HG02571 (cell line): ENCODE results near the gene GPR32.
"Not testable (repeated sequence)": the region's sequence is repeated elsewhere in the genome, so short reads cannot be mapped to it uniquely, and the experiment has no call there.

Experiments used
- ATAC-seq: cut with Tn5 transposase; IDR thresholded peaks from one replicate; pipeline ENCODE4 v1.9.1; 2021; ENCODE audit warnings: mild to moderate bottlenecking, moderate library complexity; ENCODE audit not compliant: unreplicated experiment

Gene GPR32

DNA sequence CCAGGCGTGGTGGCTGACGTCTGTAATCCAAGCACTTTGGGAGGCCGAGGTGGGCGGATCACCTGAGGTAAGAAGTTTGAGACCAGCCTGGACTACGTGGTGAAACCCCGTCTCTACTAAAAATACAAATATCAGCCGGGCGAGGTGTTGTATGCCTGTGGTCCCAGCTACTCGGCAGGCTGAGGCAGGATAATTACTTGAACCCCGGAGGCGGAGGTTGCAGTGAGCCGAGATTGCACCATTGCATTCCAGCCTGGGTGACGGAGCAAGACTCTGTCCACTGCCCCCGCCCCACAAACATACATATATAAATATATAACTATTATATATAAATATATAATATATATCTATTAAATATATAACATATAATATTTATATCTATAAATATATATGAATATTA is 23.1 kb upstream of the GPR32 start:
- not testable (repeated sequence) for ATAC-seq

DNA sequence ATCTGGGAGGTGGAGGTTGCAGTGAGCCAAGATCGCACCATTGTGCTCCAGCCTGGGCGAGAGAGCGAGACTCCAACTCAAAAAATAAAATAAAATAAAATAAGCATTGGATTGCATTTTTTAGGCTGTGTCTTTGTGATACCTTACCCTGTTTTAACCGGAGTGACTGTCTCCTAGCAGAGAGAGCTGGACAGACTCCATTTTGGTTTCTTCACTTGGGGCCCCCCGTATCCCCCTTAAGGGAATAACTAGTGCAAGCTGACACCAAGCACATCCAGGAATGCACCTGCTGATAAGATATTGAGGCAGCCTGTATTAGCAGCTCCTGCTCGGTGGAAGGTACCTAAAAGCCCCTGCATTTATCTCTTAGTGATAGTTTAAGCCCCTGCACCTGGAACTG is 20.8 kb upstream of the GPR32 start:
- ATAC-seq, result no peak

DNA sequence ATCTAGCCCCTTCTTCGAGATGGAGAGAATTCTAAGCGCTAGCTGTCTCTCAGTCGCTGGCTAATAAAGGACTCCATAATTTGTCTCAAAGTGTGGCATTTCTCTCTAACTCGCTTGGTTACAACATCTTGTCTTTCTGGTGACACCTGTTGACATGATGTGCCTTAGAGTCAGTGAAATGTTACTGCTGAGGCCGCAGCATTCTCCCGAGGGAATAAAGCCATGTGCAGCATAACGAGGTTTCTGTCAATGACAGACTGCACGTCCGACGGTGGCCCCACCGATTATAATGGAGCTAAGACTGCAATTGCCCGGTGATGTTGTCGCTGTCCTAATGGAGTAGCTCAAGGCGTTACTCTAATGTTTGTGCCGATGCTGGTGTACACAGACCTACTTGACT is 20.3 kb upstream of the GPR32 start:
- no peak for ATAC-seq

DNA sequence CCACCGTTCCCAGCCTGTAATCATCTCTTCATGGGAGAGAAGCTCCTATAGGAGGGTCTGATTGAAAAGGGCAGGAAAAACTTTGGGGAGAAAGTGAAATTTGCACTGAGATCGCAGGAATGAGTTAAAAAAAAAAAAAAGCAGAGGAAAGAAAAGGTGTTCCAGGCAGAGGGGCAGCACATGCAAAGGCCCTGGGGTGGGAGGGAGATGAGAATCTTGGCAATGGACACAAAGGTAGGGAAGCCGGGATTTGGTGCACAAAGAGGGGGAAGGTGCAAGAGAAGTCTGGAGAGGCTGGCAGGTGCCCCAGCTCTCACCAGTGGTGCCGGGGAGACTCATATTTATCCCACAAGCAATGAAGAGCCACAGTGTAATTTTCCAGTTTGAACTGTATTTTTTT is 16.4 kb upstream of the GPR32 start:
- ATAC-seq, result no peak

DNA sequence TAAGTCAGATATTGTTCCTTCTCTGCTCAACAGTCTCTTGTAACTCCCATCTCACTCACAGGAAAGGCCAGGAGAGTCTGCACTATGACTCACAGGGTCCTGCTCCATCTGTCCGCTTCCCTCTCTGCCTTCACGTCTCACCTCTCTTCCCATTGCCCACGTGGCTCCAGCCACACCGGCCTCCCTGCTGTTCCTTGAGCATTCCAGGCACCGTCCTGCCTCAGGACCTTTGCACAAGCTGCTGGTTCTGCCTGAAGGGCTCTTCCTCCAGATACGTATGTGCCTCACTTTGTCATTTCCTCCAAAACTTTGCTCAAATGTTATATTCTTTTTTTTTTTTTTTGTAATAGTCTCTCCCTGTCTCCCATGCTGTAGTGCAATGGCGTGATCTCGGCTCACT is 14.0 kb upstream of the GPR32 start:
- ATAC-seq, result not testable (repeated sequence)

DNA sequence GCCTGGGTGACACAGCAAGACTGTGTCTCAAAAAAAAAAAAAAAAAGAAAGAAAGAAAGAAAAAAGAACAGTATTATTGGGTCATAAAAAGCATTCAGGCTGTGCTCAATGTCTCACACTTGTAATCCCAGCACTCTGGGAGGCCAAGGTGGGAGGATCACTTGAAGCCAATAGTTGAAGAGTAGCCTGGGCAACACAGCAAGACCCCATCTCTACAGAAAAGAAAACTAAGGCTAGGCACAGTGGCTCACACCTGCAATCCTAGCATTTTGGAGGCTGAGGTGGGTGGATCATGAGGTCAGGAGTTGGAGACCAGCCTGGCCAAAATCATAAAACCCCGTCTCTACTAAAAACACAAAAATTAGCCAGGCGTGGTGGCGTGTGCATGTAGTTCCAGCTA is 12.6 kb upstream of the GPR32 start:
- not testable (repeated sequence) for ATAC-seq

DNA sequence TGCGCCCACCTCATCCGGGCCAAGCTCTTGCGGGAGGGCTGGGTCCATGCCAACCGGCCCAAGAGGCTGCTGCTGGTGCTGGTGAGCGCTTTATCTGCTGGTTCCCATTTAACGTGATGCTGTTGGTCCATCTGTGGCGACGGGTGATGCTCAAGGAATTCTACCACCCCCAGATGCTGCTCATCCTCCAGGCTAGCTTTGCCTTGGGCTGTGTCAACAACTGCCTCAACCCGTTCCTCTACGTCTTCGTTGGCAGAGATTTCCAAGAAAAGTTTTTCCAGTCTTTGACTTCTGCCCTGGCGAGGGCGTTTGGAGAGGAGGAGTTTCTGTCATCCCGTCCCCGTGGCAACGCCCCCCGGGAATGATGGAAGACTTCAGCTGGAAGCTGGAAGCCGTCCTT is 11.2 kb upstream of the GPR32 start:
- ATAC-seq, result not testable (repeated sequence)

DNA sequence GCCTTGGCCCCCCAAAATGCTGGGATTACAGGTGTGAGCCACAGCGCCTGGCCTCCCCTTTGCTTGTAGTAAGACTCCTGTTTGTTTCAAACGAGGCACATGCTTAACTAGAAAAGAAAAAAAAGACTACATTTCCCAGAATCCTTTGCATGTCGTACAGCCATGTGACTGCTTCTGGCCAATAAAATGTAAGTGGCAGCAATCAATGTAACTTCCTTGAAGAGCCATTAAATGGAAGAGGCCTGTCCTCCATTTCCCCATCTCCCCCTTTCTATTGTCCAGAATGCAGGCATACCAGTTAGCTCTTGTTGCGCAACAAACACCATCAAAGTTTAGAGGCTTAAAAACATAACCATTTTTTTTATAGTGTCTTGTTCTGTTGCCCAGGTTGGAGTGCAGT is 10.4 kb upstream of the GPR32 start:
- ATAC-seq, result no peak

DNA sequence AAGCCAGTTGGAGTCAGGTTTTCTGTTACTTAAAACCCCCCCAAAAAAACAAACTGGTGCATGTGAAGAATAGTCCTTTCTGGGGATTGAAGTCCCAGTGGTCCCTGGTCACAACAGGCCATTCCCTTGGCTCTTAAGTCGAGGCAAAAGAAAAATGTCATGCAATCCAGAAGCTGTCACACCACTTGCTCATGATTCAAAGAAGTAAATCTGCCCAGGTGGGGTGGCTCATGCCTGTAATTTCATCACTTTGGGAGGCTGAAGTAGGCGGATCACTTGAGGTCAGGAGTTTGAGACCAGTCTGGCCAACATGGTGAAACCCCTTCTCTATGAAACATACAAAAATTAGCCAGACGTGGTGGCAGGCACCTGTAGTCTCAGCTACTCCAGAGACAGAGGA is 8.8 kb upstream of the GPR32 start:
- ATAC-seq, result not testable (repeated sequence)

DNA sequence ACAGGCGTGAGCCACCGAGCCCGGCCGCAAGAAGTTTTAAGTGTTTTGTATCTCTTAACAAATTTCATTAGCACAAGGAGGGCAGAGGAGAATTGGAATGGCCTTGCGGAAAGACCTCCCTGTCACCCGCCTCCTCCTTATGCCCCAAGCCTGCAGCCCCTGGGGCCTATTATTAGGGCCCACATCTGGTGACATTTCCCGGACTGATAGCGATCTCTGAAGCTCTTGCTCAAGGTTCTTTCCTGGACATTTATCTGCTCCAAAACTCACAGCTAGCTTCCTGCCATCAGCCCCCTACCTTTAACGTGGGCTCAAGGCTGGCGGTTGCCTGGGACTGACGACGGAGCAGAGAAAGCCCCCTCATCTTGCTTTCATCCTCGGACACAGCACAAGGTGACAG is 6.7 kb upstream of the GPR32 start:
- not testable (repeated sequence) for ATAC-seq

DNA sequence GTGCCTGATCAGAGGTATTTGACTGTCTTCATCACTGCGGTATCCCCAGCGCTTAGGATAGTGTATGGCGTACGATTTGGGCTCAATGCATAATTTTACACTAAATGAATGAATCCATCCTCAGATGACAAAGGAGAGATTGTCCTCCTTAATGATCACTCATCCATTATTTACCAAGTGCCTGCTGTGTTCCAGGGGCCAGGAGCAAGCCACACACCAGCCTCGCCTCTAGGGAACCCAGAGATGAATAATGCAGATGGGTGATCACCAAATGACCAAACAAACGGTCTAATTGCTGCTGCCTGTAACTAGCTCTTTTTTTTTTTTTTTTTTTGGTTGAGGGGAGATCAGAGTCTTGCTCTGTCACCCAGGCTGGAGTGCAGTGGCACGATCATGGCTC is 5.9 kb upstream of the GPR32 start:
- no peak for ATAC-seq

DNA sequence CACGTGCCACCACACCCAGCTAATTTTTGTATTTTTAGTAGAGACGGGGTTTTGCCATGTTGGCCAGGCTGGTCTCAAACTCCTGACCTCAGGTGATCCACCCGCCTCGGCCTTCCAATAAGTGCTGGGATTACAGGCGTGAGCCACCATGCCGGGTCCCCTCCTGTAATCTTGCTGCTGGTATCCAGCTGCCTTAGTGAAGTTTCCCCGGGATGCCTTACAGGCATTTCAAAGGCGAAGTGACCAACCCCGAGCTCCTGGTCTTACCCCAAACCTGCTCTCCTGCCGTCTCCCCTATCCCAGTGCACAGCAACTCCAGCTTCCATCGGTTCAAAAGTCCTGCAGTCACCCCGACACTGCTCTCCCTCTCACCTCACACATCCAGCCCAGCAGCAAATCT is 3.5 kb upstream of the GPR32 start:
- not testable (repeated sequence) for ATAC-seq

DNA sequence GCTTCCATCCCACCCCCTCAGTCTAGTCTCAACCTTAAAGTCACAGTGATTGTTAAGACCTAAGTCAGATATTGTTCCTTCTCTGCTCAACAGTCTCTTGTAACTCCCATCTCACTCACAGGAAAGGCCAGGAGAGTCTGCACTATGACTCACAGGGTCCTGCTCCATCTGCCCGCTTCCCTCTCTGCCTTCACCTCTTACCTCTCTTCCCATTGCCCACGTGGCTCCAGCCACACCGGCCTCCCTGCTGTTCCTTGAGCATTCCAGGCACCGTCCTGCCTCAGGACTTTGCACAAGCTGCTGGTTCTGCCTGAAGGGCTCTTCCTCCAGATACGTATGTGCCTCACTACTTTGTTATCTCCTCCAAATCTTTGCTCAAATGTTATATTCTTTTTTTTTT is 3.0 kb upstream of the GPR32 start:
- ATAC-seq, result not testable (repeated sequence)

DNA sequence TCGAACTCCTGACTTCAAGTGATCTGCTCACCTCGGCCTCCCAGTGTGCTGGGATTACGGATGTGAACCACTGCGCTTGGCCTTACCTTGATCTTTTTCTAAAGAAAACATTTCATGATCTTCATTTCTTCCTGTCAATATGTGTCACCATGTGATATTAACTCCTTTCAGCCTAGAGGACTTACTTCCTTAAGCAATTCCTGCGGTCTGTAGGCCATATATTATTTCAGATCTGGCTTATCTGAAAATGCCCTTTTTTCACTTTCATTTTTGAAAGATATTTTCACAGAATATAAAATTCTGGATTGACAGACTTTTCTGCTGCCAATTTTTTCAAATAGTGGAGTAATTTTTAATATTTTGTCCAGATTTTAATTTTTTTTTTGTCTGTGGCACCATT is 2.0 kb upstream of the GPR32 start:
- ATAC-seq, result no peak

DNA sequence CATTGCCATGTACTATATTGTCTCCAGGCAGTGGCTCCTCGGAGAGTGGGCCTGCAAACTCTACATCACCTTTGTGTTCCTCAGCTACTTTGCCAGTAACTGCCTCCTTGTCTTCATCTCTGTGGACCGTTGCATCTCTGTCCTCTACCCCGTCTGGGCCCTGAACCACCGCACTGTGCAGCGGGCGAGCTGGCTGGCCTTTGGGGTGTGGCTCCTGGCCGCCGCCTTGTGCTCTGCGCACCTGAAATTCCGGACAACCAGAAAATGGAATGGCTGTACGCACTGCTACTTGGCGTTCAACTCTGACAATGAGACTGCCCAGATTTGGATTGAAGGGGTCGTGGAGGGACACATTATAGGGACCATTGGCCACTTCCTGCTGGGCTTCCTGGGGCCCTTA is 624 bp downstream of the GPR32 start:
- no peak for ATAC-seq

DNA sequence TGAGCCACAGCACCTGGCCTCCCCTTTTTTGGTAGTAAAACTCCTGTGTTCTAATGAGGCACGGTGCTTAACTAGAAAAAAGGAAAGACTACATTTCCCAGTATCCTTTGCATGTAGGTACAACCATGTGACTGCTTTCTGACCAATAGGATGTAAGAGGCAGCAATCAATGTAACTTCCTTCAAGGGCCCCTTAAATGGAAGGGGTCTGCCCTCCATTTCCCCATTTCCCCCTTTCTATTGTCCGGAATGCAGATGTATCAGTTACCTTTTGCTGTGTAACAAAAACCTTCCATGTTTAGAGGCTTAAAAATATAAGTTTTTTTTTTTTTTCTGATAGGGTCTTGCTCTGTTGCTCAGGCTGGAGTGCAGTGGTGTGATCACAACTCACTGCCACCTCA is 2.2 kb downstream of the GPR32 start:
- ATAC-seq, result no peak

DNA sequence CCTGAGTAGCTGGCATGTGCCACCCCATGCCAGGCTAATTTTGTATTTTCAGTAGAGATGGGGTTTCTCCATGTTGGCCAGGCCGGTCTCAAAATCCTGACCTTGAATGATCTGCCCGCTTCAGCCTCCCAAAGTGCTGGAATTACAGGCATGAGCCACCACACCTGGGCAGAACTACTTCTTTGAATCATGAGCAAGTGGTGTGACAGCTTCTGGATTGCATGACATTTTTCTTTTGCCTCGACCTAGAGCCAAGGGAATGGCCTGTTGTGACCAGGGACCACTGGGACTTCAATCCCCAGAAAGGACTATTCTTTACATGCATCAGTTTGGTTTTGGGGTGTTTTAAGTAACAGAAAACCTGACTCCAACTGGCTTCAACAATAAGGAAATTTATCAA is 2.6 kb downstream of the GPR32 start:
- ATAC-seq, result not testable (repeated sequence)

DNA sequence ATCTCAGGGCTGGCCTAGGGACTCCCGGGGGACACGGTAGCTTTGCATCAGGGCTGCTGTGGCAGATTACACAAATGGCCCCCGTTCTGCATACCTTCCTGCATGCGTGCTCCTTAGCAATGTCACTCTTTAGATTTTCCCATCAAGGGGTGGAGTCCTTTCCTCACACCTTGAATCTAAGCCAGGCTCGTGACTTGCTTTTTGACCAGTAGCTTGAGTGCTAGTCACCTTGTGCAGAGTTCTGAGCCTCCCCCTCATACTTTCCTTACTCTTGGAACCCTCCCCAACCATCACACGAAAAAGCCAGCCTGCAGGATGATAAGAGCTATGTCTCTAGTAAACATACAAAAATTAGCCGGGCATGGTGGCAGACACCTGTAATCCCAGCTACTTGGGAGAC is 3.2 kb downstream of the GPR32 start:
- not testable (repeated sequence) for ATAC-seq

DNA sequence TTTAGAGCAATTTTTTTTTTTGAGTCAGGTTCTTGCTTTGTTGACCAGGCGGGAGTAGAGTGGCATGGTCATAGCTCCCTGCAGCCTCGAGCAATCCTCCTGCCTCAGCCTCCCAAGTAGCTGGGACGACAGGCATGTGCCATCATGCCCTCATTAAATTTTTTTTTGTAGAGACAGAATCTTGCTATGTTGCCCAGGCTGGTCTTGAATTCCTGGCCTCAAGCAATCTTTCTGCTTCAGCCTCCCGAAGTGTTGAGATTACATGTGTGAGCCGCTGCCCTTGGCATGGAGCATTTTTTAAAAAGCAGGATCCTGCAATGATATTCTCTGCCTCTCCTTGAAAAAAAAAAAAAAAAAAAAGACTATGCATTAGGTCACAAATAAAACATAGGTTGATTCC is 5.9 kb downstream of the GPR32 start:
- ATAC-seq, result no peak

DNA sequence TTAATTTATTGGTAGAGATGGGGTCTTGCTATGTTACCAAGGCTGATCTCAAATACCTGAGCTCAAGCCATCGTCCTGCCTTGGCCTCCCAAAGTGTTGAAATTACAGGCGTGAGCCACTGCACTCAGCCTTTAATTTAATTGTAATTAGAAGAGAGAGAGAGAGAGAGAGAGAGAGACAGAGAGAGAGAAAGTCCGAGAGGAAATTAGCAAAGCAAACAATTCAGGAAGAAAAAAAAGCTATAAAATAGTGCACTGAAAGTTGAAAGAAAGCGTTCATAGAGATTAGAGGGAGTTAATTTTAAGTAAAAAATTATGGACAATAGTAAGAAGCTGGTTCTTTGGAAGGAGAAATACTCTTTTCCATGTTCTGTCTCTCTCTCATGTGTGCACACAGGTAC is 7.0 kb downstream of the GPR32 start:
- ATAC-seq, result no peak

DNA sequence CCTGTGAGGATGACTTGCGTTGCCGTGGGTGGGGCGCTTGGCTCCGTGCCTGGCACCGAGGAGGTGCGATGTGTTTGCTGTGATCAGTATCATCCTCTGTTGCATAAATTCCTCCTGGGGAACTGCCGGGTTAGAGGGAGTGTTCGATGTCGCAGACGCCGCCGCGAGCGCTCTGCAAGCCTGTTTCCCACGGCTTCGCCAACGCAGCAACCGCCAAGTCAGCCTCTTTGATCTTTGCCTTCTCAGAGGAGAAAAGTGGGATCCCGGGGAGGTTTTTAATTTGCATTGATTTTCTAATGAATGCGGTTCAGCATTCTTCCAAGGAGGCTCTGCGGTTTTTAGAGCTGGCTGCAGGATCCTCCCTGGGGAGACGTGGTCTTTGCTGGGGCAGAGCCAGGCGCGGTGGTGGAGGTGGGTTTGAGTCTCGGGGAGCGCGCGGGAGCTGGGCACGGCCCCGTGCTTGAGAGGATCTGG is 7.6 kb downstream of the GPR32 start:
- no peak for ATAC-seq

DNA sequence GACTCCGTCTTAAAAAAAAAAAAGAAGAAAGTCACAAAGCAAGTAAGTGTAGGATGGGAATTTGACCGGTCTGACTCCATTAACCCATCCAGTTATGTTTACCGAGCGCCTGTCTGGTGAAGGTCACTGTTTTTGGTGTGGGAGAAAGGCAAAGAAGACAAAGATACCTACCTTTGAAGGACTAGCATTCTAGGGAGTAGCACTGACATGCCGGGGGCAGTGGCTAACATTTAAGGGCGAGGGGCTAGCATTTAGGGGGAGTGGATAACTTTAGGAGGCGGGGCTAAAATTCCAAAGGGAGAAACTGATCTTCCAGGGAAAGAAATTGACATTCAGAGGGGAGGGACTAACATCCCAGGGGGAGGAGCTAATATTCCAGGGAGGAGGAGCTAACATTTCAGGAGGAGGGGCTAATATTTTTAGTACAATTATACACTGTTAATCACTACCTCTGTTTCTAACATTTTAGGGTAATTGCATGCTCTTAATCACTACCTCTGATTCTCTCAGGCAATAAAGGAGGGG is 8.7 kb downstream of the GPR32 start:
- no peak for ATAC-seq
